ENCODE results near the gene ACTL7A. TPM values are rescaled to one million over a fixed set of nuclear protein-coding genes. Genes with fewer than 3 reads are reported as not detected.

Gene ACTL7A
- total RNA-seq, 2 donors from 2014 or later: not detected

DNA sequence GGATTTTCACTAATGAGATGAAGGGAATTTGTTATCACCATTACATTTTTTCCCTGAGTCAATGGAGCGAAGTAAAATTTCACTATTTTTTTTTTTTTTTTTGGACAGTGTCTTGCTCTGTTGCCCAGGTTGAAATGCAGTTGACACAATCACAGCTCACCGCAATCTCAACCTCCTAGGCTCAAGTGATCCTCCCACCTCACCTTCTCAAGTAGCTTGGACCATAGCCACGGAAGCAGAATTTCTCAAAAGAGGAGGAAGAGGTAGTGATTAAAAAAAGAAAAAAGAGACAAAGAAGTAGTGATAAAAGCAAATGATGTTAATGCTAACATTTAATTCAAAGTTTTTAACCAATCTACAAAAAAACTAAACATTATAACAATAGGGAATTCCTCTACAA, 42.1 kb downstream of the ACTL7A start:
- no peak overlapping the region for H3K27ac Mint-ChIP-seq
- H3K4me3 Mint-ChIP-seq: no peak overlapping the region
- no peak for ATAC-seq (replicated peaks)
- H3K4me1 Mint-ChIP-seq: no peaks in the 10 kb centered on the region
- H3K9me3 Mint-ChIP-seq: no peaks in the 10 kb centered on the region
- H3K36me3 Mint-ChIP-seq (ENCODE audit: low read depth): peaks cover 100% of the 10 kb centered on the region
- H3K27me3 Mint-ChIP-seq: no peaks in the 10 kb centered on the region

DNA sequence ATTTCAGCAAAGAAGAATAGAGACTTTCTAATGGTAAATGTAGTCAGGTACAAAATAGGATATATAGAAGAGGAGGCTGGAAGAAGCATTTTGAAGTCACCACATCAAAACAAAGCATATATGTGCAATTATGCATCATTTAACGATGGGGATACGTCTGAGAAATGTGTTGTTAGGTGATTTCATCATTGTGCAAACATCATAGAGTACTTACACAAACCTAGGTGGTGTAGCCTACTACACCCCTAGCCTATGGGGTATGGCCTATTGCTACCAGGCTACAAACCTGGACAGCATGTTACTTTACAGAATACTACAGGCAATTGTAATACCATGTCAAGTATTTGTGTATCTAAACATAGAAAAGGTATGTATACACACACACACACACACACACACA, 43.4 kb downstream of the ACTL7A start:
- Mint-ChIP-seq H3K9me3 (no peaks in the 10 kb centered on the region), H3K4me1 (no peaks in the 10 kb centered on the region), H3K36me3 (ENCODE audit: low read depth) (peaks cover 100% of the 10 kb centered on the region), H3K27me3 (no peaks in the 10 kb centered on the region), H3K27ac (no peak overlapping the region), H3K4me3 (no peak overlapping the region)
- no peak for ATAC-seq (replicated peaks)

DNA sequence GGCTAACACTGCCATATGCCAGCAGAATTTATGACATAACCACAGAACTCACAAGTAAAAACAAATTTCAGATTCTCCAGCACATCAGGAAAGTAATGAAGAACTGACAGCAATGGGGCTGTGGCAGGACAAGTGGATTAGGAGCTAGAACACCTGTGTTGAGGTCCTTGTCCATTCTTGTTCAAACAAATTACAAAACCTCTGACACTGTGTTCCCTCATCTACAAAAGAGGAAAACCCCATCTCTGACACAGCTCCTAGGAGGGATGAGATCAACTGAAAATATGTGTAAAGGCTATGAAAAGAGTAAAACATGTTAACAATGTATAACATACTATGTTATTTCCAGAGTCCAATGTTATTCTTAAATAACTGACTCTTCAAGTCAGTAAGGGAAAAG, 48.3 kb downstream of the ACTL7A start:
- H3K4me3 Mint-ChIP-seq: no peak overlapping the region
- H3K27ac Mint-ChIP-seq: no peak overlapping the region
- ATAC-seq (replicated peaks): no peak
- H3K9me3 Mint-ChIP-seq: no peaks in the 10 kb centered on the region
- peaks cover 99% of the 10 kb centered on the region for H3K36me3 Mint-ChIP-seq (ENCODE audit: low read depth)
- H3K27me3 Mint-ChIP-seq: no peaks in the 10 kb centered on the region
- H3K4me1 Mint-ChIP-seq: peaks cover 8% of the 10 kb centered on the region

DNA sequence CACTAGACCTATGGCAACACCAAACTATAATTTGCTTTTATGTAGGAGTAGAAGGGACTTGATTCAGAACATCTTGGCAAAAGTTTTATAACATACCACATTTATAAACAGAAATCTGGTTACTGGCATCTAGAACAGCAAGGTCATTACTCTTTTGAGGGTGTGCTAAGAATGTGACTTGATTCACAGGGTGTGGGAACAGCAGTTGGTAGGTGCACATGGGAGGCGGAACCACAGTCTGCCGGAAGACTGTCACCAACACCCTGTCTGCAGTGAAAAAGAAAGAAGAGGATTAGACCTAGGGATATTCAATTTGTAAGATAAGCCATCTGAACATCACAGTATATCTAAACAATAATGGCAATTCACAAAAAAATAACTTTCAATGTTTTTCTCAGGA, 48.8 kb downstream of the ACTL7A start:
- H3K4me1 Mint-ChIP-seq: peaks cover 8% of the 10 kb centered on the region
- H3K9me3 Mint-ChIP-seq: no peaks in the 10 kb centered on the region
- no peaks in the 10 kb centered on the region for H3K27me3 Mint-ChIP-seq
- H3K27ac Mint-ChIP-seq: no peak overlapping the region
- no peak overlapping the region for H3K4me3 Mint-ChIP-seq
- H3K36me3 Mint-ChIP-seq (ENCODE audit: low read depth): peaks cover 99% of the 10 kb centered on the region
- no peak for ATAC-seq (replicated peaks)

DNA sequence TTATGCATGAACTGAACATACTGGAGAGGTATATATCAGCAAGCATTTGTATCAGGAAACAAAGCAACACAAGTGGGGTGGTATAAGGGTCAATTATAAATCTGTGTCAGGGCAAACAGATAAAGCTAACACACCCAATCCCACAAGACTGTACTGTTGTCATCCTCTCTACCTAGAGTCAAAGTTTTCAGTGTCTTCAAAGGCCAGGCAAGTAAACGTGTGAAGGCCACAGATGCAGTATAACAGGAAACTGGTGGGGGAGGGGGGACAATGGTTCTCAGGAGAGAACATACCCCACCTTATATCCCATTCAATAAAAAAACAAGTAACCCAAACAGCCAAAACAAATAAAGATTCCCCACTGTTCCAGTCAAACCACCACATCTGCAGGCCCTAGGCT, 49.8 kb downstream of the ACTL7A start:
- Mint-ChIP-seq H3K4me3 (peak overlapping the region; percentile 14), H3K4me1 (peaks cover 8% of the 10 kb centered on the region), H3K27me3 (no peaks in the 10 kb centered on the region), H3K9me3 (no peaks in the 10 kb centered on the region), H3K27ac (peak overlapping the region; percentile 83), H3K36me3 (ENCODE audit: low read depth) (peaks cover 99% of the 10 kb centered on the region)
- ATAC-seq (replicated peaks): no peak

Other genes with a start within 250 kb of the ACTL7A start
- under 1 TPM; 0.11 TPM for gene ACTL7B, start 6.3 kb upstream of the ACTL7A start, total RNA-seq
- 10 to 100 TPM; 19.7 to 30.1 TPM for gene ELP1, start 71.9 kb downstream of the ACTL7A start, total RNA-seq
- gene ABITRAM, start 72.1 kb downstream of the ACTL7A start, total RNA-seq: 10 to 100 TPM; 11.6 to 14.8 TPM
- 10 to 100 TPM; 24.4 to 25.7 TPM for gene CTNNAL1, start 151.2 kb downstream of the ACTL7A start, total RNA-seq

All from activated T-helper 17 cell treated with anti-CD3 and anti-CD28 coated beads, Interleukin-2, amount 50 U/mL, for 72 hours (primary cell).